HepG2 (cell line): Measurements from ENCODE around the gene TAF1A. TPM values are rescaled to one million over a fixed set of nuclear protein-coding genes. Genes with fewer than 3 reads are reported as not detected.

Experiments
- ATAC-seq: fragments of 200-7000 bp; cut with Tn5 transposase; 3 replicates; pipeline ENCODE4 v1.9.1; 2020; ENCODE audit warnings: mild to moderate bottlenecking, moderate library complexity
- BruUV-seq: library from RNA; stranded (reverse); fragments of 400-500 nt; replicated peaks from 2 replicates; lab custom pipeline; 2021; lab: Mats Ljungman, UMichigan
- CTCF ChIA-PET: fragments of 300-600 bp; formaldehyde crosslinking; extraction: SDS; loops from one replicate; lab custom pipeline; 2021; ENCODE audit warnings: low total read pairs, inconsistent platforms, low intra/inter-chr PET ratio; lab: Yijun Ruan, JAX
- POLR2A ChIA-PET: fragments of 350-600 bp; sonication (Branson Sonifier 250); formaldehyde crosslinking; loops from one replicate; lab custom pipeline; 2020; ENCODE audit warnings: antibody characterized with exemption, inconsistent platforms; lab: Yijun Ruan, JAX
- DNase-seq: peaks from one replicate; pipeline ENCODE4 v3.0.0-alpha.2; 2015; ENCODE audit warnings: low spot score
- FAIRE-seq: peaks from 3 replicates; lab custom pipeline; 2011; peaks lifted over from hg19 to GRCh38; lab: Jason Lieb, UNC
- H2AFZ ChIP-seq: one replicate; pipeline ENCODE4 v1.6.1; 2011; ENCODE audit warnings: low read length, inconsistent platforms
- H3K27ac ChIP-seq: fragments of 300-600 bp; 3 replicates; pipeline ENCODE4 v1.8.0; 2011; ENCODE audit warnings: mixed run types, mild to moderate bottlenecking, mixed read lengths, low read length, inconsistent platforms; ENCODE audit not compliant: insufficient read depth; ENCODE audit errors: extremely low read length
- H3K27me3 ChIP-seq, 2 experiments: fragments of 200-600 bp in 1 of 2; 2 replicates in 1 of 2; 3 replicates in 1 of 2; pipeline versions ENCODE4 v1.6.0 to v1.8.0; 2011; ENCODE audit warnings: low read length in 2 of 2, mild to moderate bottlenecking in 2 of 2, moderate library complexity in 2 of 2, inconsistent platforms in 1 of 2; ENCODE audit not compliant: insufficient read depth in 2 of 2, control insufficient read depth in 1 of 2
- H3K36me3 ChIP-seq, 2 experiments: fragments of 200-600 bp in 1 of 2; replicated peaks in 1 of 2; 2 replicates in 1 of 2; 3 replicates in 1 of 2; pipeline versions ENCODE4 v1.5.1 to v1.8.0; 2011; ENCODE audit warnings: low read length in 2 of 2, inconsistent platforms in 1 of 2; ENCODE audit not compliant: insufficient read depth in 2 of 2, control insufficient read depth in 1 of 2
- H3K4me1 ChIP-seq: 2 replicates; pipeline ENCODE4 v1.5.1; 2012; ENCODE audit warnings: low read length, inconsistent platforms; ENCODE audit not compliant: insufficient read depth
- H3K4me2 ChIP-seq: 2 replicates; pipeline ENCODE4 v1.6.0; 2011; ENCODE audit warnings: low read depth, low read length, inconsistent platforms
- H3K4me3 ChIP-seq, 3 experiments: fragments of 200-600 bp in 1 of 3; sonication (generic), shearing (Covaris generic) in 1 of 3; replicated peaks in 1 of 3; 2 replicates each; pipeline ENCODE4 v1.5.1; 2011 to 2016; ENCODE audit warnings: low read length in 3 of 3, inconsistent platforms in 2 of 3, low read depth in 2 of 3, mild to moderate bottlenecking in 2 of 3, control low read depth in 1 of 3, mixed read lengths in 1 of 3; ENCODE audit not compliant: insufficient read depth in 1 of 3
- H3K79me2 ChIP-seq: one replicate; pipeline ENCODE4 v1.6.1; 2011; ENCODE audit warnings: low read length, inconsistent platforms; ENCODE audit not compliant: insufficient read depth
- H3K9ac ChIP-seq: 2 replicates; pipeline ENCODE4 v1.6.0; 2011; ENCODE audit warnings: mild to moderate bottlenecking, low read depth, low read length, inconsistent platforms; ENCODE audit not compliant: insufficient read depth
- H3K9me3 ChIP-seq: 2 replicates; pipeline ENCODE4 v1.5.1; 2012; ENCODE audit warnings: mild to moderate bottlenecking, low read length
- H4K20me1 ChIP-seq: 2 replicates; pipeline ENCODE4 v1.6.0; 2011; ENCODE audit warnings: inconsistent platforms, mild to moderate bottlenecking, low read length, moderate library complexity; ENCODE audit not compliant: insufficient read depth
- BORCS8-MEF2B ChIP-seq: sonication (generic); formaldehyde crosslinking; IDR thresholded peaks from 2 replicates; pipeline ENCODE4 v1.8.0; 2022; ENCODE audit warnings: mild to moderate bottlenecking, missing genetic modification reagents
- POGZ ChIP-seq: sonication (generic); formaldehyde crosslinking; IDR thresholded peaks from 2 replicates; pipeline ENCODE4 v1.4.0; 2020; ENCODE audit warnings: mild to moderate bottlenecking, missing genetic modification reagents
- SATB2 ChIP-seq: sonication (generic); formaldehyde crosslinking; IDR thresholded peaks from 2 replicates; pipeline ENCODE4 v1.5.0; 2020; ENCODE audit warnings: missing genetic modification reagents
- WIZ ChIP-seq: sonication (generic); formaldehyde crosslinking; IDR thresholded peaks from 2 replicates; pipeline ENCODE4 v1.5.1; 2020; ENCODE audit warnings: mild to moderate bottlenecking, missing genetic modification reagents
- XBP1 ChIP-seq: sonication (generic); formaldehyde crosslinking; IDR thresholded peaks from 2 replicates; pipeline ENCODE4 v1.5.0; 2020; ENCODE audit warnings: missing genetic modification reagents
- ZNF33B ChIP-seq: sonication (generic); formaldehyde crosslinking; IDR thresholded peaks from 2 replicates; pipeline ENCODE4 v1.5.1; 2020; ENCODE audit warnings: mild to moderate bottlenecking, missing genetic modification reagents
- ZNF460 ChIP-seq: sonication (generic); formaldehyde crosslinking; IDR thresholded peaks from 2 replicates; pipeline ENCODE4 v1.5.1; 2020; ENCODE audit warnings: missing genetic modification reagents, mild to moderate bottlenecking, borderline replicate concordance
- ZNF605 ChIP-seq: sonication (generic); formaldehyde crosslinking; IDR thresholded peaks from 2 replicates; pipeline ENCODE4 v1.8.0; 2022; ENCODE audit warnings: mild to moderate bottlenecking, missing genetic modification reagents
- ZNF782 ChIP-seq: sonication (generic); formaldehyde crosslinking; IDR thresholded peaks from 2 replicates; pipeline ENCODE4 v1.4.0; 2020; ENCODE audit warnings: missing genetic modification reagents, mild to moderate bottlenecking, borderline replicate concordance
- ZNF878 ChIP-seq: sonication (generic); formaldehyde crosslinking; IDR thresholded peaks from 2 replicates; pipeline ENCODE4 v1.8.1; 2023; ENCODE audit warnings: mild to moderate bottlenecking, missing genetic modification reagents, moderate library complexity
- ZZZ3 ChIP-seq: sonication (generic); formaldehyde crosslinking; IDR thresholded peaks from 2 replicates; pipeline ENCODE4 v1.4.0; 2020; ENCODE audit warnings: missing genetic modification reagents, mild to moderate bottlenecking, borderline replicate concordance
- in situ Hi-C: cut with HindIII; loops from 2 replicates; pipeline ENCODE4 v1.10.0; 2017; ENCODE audit warnings: low pct_unique_long_range_greater_than_20kb; ENCODE audit not compliant: extremely low pct_ligation_motif_present
- intact Hi-C: fragments of 100-400 bp; cut with micrococcal nuclease; formaldehyde crosslinking; loops from one replicate; pipeline ENCODE4 v1.10.0; 2022; ENCODE audit not compliant: unreplicated experiment
- polyA plus RNA-seq, 8 experiments: library from polyadenylated mRNA; depleted of rRNA in 3 of 8; stranded (reverse) in 7 of 8; unstranded in 1 of 8; fragments of >200 nt; fragmentation: Illumina TruSeq in 4 of 8; extraction: Trizol in 4 of 8; gene quantifications; 2 replicates each; pipeline versions ENCODE4 v1.2.1 to v1.2.3, GENCODE V29; 2011 to 2016; ENCODE audit warnings: low read depth in 4 of 8, missing spikeins in 1 of 8, mixed read lengths in 1 of 8; ENCODE audit not compliant: insufficient read depth in 1 of 8
- total RNA-seq, 5 experiments: library from RNA; depleted of rRNA; stranded (reverse); fragments of >200 nt; fragmentation: Illumina TruSeq; extraction: Trizol; gene quantifications; 2 replicates each; pipeline ENCODE4 v1.2.3, GENCODE V29; 2016; ENCODE audit warnings: low read depth in 1 of 5
- TF ChIP-seq, protein P1 (sequence below): sonication (generic); formaldehyde crosslinking; IDR thresholded peaks from 2 replicates; pipeline ENCODE4 v1.5.0; 2020; ENCODE audit warnings: mild to moderate bottlenecking, low read depth, missing genetic modification reagents, borderline replicate concordance
- TF ChIP-seq, protein P2 (sequence below): sonication (generic); formaldehyde crosslinking; IDR thresholded peaks from 2 replicates; pipeline ENCODE4 v1.5.0; 2020; ENCODE audit warnings: mild to moderate bottlenecking, missing genetic modification reagents, borderline replicate concordance
- TF ChIP-seq, protein P3 (sequence below): sonication (generic); formaldehyde crosslinking; IDR thresholded peaks from 2 replicates; pipeline ENCODE4 v1.4.0; 2020; ENCODE audit warnings: missing genetic modification reagents
- TF ChIP-seq, protein P4 (sequence below): sonication (generic); formaldehyde crosslinking; IDR thresholded peaks from 2 replicates; pipeline ENCODE4 v1.9.0; 2021; ENCODE audit warnings: missing genetic modification reagents, mild to moderate bottlenecking, borderline replicate concordance
- TF ChIP-seq, protein P5 (sequence below): sonication (generic); formaldehyde crosslinking; IDR thresholded peaks from 2 replicates; pipeline ENCODE4 v1.5.0; 2020; ENCODE audit warnings: mild to moderate bottlenecking, missing genetic modification reagents, moderate library complexity

Gene TAF1A
- total and polyA plus RNA-seq, 2 of the 13 experiments (the other 11 are each of a cell fraction or from before 2014, with no cell fraction given): 3.3 to 10.7 TPM

DNA sequence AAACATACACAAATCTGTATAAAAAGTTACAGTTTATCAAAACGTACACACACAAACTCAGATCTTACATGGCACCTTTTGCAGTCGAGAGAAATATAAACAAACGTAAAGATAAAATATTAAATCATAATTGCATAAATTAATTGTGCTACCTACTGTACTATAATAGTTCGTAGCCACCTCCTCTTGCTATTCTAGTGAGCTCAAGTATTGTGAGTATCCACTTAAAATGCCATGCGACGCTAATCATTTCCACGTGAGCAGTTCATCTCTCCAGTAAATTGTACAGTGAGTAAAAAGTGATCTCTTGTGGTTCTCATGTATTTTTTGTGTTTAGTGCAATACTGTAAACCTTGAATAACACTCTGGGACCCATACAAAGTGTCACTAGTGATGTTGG is 34.5 kb upstream of the TAF1A start (continued):
- TF ChIP-seq, protein P1, sequence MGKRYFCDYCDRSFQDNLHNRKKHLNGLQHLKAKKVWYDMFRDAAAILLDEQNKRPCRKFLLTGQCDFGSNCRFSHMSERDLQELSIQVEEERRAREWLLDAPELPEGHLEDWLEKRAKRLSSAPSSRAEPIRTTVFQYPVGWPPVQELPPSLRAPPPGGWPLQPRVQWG (CRISPR knock-in tag): no peak
- TF ChIP-seq, protein P2, sequence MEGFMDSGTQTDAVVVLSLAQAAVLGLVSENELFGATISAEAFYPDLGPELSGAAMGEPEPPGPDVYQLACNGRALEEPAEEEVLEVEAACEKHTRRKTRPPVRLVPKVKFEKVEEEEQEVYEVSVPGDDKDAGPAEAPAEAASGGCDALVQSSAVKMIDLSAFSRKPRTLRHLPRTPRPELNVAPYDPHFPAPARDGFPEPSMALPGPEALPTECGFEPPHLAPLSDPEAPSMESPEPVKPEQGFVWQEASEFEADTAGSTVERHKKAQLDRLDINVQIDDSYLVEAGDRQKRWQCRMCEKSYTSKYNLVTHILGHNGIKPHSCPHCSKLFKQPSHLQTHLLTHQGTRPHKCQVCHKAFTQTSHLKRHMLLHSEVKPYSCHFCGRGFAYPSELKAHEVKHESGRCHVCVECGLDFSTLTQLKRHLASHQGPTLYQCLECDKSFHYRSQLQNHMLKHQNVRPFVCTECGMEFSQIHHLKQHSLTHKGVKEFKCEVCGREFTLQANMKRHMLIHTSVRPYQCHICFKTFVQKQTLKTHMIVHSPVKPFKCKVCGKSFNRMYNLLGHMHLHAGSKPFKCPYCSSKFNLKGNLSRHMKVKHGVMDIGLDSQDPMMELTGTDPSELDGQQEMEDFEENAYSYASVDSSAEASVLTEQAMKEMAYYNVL (CRISPR knock-in tag): no peak
- TF ChIP-seq ZNF605 (CRISPR knock-in tag) (no peak), BORCS8-MEF2B (no peak), SATB2 (CRISPR knock-in tag) (no peak), ZNF878 (CRISPR knock-in tag) (no peak), ZNF782 (CRISPR knock-in tag) (no peak)
- TF ChIP-seq, protein P3, sequence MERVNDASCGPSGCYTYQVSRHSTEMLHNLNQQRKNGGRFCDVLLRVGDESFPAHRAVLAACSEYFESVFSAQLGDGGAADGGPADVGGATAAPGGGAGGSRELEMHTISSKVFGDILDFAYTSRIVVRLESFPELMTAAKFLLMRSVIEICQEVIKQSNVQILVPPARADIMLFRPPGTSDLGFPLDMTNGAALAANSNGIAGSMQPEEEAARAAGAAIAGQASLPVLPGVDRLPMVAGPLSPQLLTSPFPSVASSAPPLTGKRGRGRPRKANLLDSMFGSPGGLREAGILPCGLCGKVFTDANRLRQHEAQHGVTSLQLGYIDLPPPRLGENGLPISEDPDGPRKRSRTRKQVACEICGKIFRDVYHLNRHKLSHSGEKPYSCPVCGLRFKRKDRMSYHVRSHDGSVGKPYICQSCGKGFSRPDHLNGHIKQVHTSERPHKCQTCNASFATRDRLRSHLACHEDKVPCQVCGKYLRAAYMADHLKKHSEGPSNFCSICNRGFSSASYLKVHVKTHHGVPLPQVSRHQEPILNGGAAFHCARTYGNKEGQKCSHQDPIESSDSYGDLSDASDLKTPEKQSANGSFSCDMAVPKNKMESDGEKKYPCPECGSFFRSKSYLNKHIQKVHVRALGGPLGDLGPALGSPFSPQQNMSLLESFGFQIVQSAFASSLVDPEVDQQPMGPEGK: no peak

- H3K36me3 ChIP-seq: peaks cover 11 to 57% of the 10 kb centered on the region in 2 experiments
- BruUV-seq: no TSS peak
- no peak for DNase-seq
- H2AFZ ChIP-seq: no peak overlapping the region
- no peaks in the 10 kb centered on the region; a peak in 1 of 5 replicates for H3K27me3 ChIP-seq
- peaks cover 17% of the 10 kb centered on the region for H3K79me2 ChIP-seq
- H3K4me3 ChIP-seq: no peak overlapping the region
- no peak for ATAC-seq
- H4K20me1 ChIP-seq: 0 out of 2 replicates have a peak, but pooled peaks cover 6% of the 10 kb centered on the region
- no peaks in the 10 kb centered on the region for H3K9me3 ChIP-seq
- H3K4me2 ChIP-seq: no peak overlapping the region
- POLR2A ChIA-PET: no interaction called here
- H3K4me1 ChIP-seq: peaks cover 16% of the 10 kb centered on the region
- CTCF ChIA-PET: no interaction called here
- no peak overlapping the region for H3K9ac ChIP-seq
- no peak for FAIRE-seq
- intact Hi-C loops (no loop called here), in situ Hi-C loops (no loop called here)
- no peak overlapping the region for H3K27ac ChIP-seq
- TF ChIP-seq ZNF33B (CRISPR knock-in tag) (no peak), ZZZ3 (no peak), POGZ (no peak), ZNF460 (CRISPR knock-in tag) (no peak), ZNF782 (CRISPR knock-in tag) (no peak), XBP1 (CRISPR knock-in tag) (no peak), WIZ (CRISPR knock-in tag) (no peak)
- TF ChIP-seq, protein P4, sequence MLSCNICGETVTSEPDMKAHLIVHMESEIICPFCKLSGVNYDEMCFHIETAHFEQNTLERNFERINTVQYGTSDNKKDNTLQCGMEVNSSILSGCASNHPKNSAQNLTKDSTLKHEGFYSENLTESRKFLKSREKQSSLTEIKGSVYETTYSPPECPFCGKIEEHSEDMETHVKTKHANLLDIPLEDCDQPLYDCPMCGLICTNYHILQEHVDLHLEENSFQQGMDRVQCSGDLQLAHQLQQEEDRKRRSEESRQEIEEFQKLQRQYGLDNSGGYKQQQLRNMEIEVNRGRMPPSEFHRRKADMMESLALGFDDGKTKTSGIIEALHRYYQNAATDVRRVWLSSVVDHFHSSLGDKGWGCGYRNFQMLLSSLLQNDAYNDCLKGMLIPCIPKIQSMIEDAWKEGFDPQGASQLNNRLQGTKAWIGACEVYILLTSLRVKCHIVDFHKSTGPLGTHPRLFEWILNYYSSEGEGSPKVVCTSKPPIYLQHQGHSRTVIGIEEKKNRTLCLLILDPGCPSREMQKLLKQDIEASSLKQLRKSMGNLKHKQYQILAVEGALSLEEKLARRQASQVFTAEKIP: no peak
- TF ChIP-seq, protein P5, sequence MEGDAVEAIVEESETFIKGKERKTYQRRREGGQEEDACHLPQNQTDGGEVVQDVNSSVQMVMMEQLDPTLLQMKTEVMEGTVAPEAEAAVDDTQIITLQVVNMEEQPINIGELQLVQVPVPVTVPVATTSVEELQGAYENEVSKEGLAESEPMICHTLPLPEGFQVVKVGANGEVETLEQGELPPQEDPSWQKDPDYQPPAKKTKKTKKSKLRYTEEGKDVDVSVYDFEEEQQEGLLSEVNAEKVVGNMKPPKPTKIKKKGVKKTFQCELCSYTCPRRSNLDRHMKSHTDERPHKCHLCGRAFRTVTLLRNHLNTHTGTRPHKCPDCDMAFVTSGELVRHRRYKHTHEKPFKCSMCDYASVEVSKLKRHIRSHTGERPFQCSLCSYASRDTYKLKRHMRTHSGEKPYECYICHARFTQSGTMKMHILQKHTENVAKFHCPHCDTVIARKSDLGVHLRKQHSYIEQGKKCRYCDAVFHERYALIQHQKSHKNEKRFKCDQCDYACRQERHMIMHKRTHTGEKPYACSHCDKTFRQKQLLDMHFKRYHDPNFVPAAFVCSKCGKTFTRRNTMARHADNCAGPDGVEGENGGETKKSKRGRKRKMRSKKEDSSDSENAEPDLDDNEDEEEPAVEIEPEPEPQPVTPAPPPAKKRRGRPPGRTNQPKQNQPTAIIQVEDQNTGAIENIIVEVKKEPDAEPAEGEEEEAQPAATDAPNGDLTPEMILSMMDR: no peak
Measured at GRCh38 chr1:222623458-222623857, 33.7 kb upstream of the TAF1A start.
